Lower leg skin (tissue), 3 donors: ENCODE results near the gene AP2A1.

Experiments used
- POLR2A ChIP-seq, 2 donors: fragments of 450-650 bp; IDR thresholded peaks; one replicate each; pipeline ENCODE4 v1.6.1; 2016 to 2017; ENCODE audit warnings: antibody characterized with exemption in 2 of 2, mild to moderate bottlenecking in 1 of 2, moderate library complexity in 1 of 2
- TF ChIP-seq, protein P1 (sequence below), 3 donors: fragments of 450-650 bp; IDR thresholded peaks; one replicate each; pipeline ENCODE4 v1.5.1; 2016; ENCODE audit warnings: antibody characterized with exemption in 3 of 3, mild to moderate bottlenecking in 3 of 3, moderate library complexity in 2 of 3

DNA sequence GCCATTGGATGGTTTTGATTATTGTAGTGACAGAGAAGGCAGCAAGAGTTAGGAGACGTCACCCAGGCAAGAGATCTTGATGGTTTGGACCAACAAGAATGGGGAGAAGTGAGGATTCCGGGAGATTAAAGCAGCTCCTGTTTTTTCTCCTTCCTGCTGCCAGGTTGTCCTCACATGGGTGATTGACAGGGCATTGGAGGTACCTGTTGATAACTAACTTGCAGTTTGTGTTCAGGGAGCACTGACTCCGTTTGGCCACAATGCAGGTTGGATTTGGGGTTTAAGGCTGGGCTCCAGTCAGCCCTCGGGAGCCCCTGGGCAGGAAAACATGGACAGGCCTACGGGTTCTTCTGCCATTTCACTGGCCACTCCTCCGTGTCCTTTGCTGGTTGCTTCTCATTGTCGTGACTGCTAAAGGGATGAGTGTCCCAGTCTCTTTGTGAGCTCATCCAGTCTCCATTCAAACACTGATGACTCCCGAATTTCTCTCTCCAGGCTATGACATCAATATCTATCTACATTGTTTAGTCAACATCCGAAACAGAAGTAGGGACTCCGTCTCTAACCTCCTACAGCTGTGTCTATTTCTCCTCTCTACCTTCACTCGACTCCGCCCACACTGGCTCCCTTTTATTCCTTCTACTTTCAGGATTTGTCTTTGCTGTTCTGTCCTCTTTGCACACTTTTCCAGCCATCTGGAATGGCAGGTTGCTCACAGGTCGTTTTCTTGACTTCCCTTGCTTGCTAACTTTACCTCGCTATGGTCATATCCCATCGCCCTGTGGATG, 82.8 kb downstream of the AP2A1 start:
- TF ChIP-seq, protein P1, sequence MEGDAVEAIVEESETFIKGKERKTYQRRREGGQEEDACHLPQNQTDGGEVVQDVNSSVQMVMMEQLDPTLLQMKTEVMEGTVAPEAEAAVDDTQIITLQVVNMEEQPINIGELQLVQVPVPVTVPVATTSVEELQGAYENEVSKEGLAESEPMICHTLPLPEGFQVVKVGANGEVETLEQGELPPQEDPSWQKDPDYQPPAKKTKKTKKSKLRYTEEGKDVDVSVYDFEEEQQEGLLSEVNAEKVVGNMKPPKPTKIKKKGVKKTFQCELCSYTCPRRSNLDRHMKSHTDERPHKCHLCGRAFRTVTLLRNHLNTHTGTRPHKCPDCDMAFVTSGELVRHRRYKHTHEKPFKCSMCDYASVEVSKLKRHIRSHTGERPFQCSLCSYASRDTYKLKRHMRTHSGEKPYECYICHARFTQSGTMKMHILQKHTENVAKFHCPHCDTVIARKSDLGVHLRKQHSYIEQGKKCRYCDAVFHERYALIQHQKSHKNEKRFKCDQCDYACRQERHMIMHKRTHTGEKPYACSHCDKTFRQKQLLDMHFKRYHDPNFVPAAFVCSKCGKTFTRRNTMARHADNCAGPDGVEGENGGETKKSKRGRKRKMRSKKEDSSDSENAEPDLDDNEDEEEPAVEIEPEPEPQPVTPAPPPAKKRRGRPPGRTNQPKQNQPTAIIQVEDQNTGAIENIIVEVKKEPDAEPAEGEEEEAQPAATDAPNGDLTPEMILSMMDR (IDR thresholded peaks at IDR 0.05): no peak
- TF ChIP-seq POLR2A (IDR thresholded peaks at IDR 0.05): no peak
